GM19438 (cell line): ENCODE data around the gene SLF2.

Experiments used
- ATAC-seq: cut with Tn5 transposase; IDR thresholded peaks from one replicate; pipeline ENCODE4 v1.9.1; 2021; ENCODE audit warnings: low read depth; ENCODE audit not compliant: unreplicated experiment

The SLF2 gene

GRCh38 chr10:100896876-100897461 is 15.8 kb upstream of the SLF2 start:
- ATAC-seq, result no peak

- ATAC-seq, result no peak
These were observed 14.8 kb upstream of the SLF2 start for GRCh38 chr10:100897976-100898375.

GRCh38 chr10:100899171-100899570 is 13.6 kb upstream of the SLF2 start:
- no peak for ATAC-seq

GRCh38 chr10:100901051-100901450 is 11.7 kb upstream of the SLF2 start:
- no peak for ATAC-seq

- ATAC-seq, result no peak
These were observed 10.1 kb upstream of the SLF2 start for GRCh38 chr10:100902622-100903021.

GRCh38 chr10:100904917-100905316 is 7.8 kb upstream of the SLF2 start:
- no peak for ATAC-seq

- ATAC-seq, result no peak
These were observed 5.6 kb upstream of the SLF2 start for GRCh38 chr10:100907175-100907574.

- ATAC-seq, result no peak
These were observed 4.9 kb upstream of the SLF2 start for GRCh38 chr10:100907773-100908363.

GRCh38 chr10:100908378-100908777 is 4.4 kb upstream of the SLF2 start:
- ATAC-seq, result no peak

GRCh38 chr10:100909501-100910263 is 3.1 kb upstream of the SLF2 start:
- ATAC-seq, result no peak

GRCh38 chr10:100911472-100911871 is 1.3 kb upstream of the SLF2 start:
- ATAC-seq, result no peak

- no peak for ATAC-seq
These were observed 654 bp upstream of the SLF2 start for GRCh38 chr10:100912013-100912604.

GRCh38 chr10:100913470-100913865 is 705 bp downstream of the SLF2 start:
- ATAC-seq, result no peak

- no peak for ATAC-seq
These were observed 4.3 kb downstream of the SLF2 start for GRCh38 chr10:100917071-100917470.

GRCh38 chr10:100923580-100923979 is 10.8 kb downstream of the SLF2 start:
- no peak for ATAC-seq

- ATAC-seq, result no peak
These were observed 14.5 kb downstream of the SLF2 start for GRCh38 chr10:100927266-100927665.

GRCh38 chr10:100928039-100928438 is 15.3 kb downstream of the SLF2 start:
- no peak for ATAC-seq

- ATAC-seq, result no peak
These were observed 17.6 kb downstream of the SLF2 start for GRCh38 chr10:100930368-100930767.

GRCh38 chr10:100934084-100934659 is 21.4 kb downstream of the SLF2 start:
- ATAC-seq, result no peak

- ATAC-seq, result no peak
These were observed 27.1 kb downstream of the SLF2 start for GRCh38 chr10:100939763-100940344.

- ATAC-seq, result no peak
These were observed 29.5 kb downstream of the SLF2 start for GRCh38 chr10:100942229-100942628.
